ENCODE data around the gene INTS15.

INTS15 gene

DNA sequence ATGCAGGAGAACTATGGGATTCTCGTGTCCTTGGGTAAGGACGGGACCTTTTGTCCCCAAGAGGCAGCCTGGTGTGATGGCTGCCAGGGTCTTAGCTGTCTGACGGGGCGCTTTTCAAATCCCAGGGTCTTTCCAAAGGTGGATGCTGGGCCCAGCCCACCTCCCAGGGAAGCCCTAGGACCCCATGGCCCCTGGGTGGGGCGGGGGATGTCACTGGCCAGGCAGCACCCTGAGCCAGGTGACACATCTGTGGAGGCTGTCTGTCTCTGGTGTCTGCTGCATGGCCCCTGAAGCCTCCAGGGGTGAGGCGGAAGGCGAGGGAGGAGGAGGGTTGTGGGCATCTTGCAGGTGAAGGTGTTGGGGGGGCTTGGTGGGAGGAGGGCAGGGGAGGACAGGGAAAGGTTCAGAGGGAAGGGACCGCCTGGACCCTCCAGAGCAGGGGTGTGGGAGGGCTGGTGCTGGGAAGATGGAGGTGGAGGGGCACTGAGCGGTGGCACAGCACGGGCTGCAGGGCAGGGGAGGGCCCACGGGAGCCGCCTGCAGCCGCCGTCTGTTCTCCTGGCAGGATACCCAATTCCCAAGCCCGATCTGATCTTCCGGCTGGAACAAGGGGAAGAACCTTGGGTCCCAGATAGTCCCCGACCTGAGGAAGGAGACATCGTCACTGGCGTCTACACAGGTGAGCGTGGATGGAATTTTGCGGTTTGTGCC, 54.2 kb downstream of the INTS15 start:
- DNase-seq: no peak

DNA sequence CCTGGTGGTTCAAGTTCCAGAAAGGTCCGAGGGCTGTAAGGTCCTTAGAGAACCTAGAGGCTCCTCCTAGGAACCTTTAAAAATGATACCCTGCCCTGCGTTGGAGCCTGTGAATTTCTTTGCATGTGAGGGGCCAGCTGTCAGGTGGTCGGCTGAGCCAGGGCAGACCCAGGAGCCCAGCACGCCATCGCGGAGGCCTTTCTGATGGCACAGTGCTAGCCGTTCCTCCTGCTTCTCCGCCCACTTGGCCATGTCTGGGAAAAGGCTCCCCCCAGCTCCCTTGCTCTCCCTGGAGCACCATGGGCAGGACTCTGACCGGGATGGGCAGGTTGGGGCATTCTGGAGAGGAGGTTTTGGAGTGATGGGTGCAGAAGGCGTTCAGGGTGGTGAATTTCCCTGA, 54.9 kb downstream of the INTS15 start:
- DNase-seq: no peak

DNA sequence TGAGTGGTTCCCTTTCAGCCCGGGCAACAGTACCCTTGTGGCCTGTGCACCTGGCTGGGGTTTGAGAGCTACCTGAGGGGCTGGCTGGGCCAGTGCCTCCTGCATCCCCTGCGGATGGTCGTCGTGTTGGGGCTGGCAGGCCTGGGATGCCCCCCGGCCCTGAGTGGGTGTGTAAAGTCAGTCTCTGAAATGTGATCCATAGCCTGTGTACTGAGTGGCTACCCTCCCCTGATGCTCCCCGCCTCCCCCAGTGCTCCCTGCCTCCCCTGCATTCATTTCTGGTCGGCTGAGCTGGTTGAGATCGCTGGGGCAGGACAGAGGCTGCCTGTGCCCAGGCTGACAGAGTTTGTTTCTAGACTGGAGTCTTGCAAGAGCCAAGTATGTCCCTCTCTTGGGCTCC, 56.6 kb downstream of the INTS15 start:
- DNase-seq: no peak

DNA sequence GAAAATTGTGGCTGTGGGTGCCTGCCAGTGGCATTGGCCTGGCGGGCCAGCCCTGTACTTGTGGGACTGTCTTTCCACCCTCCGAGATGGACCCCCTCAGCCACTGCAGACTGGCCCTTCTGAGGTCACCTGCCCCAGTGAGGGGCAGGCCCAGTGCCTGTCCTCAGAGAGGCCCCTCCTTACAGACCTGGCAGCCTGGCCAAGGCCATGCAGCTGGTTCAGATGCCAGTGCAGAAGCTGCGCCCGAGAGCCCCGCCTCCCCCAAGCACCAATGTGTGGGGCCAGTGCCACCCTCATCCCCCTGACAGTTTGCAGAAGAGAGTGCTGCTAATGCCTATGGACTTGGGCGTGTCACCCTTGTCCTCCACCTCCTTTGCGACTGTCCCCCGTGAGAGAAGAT, 57.3 kb downstream of the INTS15 start:
- DNase-seq: no peak

DNA sequence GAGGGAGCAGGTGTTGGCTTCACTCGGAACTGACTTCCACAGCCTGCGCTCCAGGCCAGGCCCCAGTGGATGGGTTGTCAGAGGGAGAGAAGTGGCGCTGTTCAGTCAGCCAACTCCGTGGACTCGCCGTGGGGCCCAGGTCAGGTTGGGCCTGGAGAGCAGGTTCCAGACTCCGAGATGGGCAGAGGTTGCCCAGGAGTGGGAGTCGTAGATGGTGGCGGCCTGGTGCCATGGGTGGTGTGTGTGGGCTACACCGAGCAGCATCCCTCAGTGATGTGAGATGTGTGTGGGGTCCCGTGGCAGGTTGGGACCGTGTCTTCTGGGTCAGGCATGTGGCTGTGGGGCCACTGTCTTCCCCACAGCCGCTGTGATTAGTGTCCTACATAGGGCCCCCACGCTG, 57.7 kb downstream of the INTS15 start:
- DNase-seq: no peak

DNA sequence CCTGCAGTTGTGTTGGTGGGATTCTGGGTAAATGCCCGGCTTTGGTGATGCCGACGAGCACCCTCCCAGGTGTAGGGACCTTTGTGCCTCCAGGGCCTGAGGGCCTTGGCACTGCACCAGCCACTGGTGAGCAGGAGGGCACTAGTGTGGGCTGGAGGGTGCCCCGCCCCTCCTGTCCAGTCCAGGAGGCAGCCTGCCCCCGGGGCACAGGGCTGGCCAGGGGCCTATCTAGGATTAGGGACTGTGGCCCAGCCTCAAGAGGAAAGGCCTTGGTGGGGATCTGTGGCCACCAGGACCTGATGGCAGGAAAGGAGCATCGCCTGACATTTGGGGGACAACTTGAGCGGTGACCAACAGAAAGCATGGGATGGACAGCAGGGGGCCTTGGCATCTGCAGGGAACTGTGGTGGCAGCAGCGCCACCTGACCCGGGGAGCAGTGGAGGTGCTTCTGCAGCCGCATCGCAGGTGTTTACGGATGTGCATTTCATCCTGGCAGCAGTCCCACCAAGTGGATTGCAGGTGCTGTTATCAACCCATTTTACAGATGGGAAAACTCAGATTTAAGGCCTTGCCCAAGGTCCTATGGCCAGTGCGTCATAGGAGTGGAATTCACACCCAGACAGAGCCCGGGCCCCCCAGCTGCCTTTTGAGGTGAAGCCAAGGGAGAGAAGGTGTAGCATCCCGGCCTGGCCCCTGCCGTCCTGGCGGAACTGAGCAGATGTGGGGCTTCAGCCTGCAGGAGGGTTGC, 58.4 kb downstream of the INTS15 start:
- DNase-seq: no peak

DNA sequence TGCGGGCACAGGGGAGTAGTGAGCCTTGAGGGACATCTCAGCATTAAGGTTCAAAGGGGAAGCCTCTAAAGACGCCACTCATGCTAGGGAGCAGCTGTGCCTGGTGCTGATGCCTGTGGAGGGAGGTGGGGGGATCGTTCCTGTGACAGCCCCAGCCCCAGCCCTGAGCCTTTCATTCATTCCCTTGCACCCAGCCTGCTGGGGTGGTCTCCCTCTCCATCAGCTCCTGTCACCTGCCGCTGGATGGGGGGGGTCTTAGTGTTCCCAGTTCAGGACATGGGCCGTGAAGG, 58.9 kb downstream of the INTS15 start:
- DNase-seq: no peak

DNA sequence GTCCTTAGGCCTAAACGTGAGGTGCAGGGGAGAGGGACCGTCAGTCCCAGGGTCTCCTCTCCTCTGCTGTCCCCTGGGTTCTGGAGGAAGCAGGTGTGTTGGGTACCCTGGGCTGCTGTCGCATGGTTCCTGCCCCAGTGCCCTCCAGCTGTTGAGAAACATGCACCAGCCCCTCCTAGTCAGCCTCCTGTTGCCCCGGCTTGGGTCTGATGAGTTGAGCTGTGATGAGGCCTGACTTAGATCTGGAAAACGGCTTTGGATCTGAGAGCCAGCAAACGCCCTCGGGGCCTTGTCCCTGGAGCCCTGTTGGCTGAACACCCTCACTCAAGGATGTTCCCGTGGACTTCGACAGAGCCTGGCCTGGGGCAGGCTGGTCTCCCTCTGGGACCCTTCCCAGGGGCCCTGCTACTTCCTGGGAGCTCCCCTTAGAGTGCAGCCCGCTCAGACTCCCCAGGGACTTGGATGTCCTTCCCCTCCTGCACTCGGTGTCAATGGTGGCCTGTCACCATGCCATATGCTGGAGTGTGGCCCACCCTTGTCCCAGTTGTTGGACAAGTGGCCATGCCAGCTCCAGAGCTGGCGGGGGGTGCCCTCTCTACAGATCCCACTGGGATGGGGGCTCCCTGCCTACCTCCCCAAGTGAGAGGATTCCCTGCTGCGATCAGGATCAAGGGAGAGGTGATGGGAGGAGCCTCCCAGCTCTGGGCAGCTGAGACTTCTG, 59.6 kb downstream of the INTS15 start:
- no peak for DNase-seq

DNA sequence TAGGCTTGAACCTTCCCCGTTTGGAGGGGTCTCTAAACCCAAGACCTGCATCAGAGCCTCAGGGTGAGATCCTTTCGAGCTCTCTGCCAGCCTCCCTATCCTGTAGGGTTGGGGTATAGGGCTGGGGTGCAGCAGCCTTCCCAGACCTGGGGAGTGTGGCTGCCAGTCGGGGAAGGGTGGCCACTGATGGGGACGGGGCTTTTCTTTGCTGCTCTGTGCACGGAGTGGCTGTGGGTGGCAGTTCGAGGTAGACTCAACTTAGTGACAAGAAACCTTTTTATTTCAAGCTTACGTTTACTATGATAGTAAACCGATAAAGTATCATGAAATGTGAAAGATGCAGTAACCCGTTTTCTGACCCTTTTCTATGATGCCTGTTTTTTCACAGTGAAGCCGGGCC, 60.3 kb downstream of the INTS15 start:
- DNase-seq: no peak

DNA sequence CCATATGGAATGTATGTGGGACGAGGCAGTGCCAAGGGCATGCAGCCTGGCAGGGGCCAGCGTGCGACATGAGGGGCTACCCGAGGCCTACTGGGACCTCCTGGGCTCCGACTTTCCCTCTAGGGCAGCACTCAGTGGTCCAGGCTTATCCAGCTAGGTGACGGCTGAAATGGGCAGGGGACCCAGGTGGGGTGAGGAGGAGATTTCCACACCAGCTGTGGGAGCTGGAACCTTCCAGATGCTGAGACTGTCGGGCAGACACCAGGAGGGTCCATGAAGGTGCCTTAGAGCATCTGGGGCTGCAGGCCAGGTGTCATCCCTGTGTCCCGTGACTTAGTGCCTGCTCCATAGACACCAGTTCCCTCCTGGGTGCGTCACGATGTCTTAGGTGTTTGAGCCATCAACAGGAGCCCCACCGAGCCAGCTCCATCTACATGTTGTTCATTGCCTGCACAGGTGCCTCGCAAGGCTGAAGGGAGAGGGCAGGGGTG, 60.7 kb downstream of the INTS15 start:
- DNase-seq: no peak

DNA sequence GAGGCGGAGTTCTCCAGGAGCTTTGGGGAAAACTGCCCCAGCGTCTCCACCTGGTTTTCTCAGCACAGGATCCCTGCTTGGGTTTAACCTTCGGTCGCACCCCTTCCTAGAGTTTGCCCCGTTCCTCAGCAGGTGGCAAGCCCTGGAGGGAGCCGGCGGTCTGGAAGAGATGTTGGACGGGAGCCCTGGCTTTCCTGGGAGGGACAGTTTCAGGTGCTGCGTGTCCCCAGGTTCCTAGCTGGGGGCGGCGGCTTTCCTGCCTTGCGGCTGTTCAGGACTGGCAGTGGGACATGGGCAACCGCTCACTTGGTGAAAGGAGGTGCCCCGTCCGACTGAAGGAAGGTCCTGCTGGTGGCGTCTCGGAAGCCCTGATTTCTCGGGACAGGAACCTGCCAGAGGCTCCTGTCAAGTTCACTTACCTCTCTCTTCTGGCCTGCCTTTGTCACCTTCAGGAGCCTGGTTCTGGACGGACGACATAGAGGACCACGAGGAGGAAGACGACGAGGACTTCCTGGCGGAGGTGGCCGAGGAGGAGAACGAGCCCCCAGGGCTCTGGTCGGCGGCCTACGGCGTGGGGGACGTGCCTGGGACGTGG, 62.1 kb downstream of the INTS15 start:
- no peak for DNase-seq

DNA sequence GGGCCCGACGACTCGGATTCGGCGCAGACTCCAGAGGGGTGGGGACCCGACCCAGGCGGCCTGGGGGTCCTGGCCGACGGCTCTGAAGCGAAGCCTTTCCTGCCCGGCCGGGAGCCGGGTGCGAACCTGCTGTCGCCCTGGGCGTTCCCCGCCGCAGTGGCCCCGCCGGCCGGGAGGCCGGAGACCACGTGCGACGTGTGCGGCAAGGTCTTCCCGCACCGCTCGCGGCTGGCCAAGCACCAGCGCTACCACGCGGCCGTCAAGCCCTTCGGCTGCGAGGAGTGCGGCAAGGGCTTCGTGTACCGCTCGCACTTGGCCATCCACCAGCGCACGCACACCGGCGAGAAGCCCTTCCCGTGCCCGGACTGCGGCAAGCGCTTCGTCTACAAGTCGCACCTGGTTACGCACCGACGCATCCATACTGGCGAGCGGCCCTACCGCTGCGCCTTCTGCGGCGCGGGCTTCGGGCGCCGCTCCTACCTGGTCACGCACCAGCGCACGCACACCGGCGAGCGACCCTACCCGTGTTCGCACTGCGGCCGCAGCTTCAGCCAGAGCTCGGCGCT, 62.7 kb downstream of the INTS15 start:
- DNase-seq: no peak

DNA sequence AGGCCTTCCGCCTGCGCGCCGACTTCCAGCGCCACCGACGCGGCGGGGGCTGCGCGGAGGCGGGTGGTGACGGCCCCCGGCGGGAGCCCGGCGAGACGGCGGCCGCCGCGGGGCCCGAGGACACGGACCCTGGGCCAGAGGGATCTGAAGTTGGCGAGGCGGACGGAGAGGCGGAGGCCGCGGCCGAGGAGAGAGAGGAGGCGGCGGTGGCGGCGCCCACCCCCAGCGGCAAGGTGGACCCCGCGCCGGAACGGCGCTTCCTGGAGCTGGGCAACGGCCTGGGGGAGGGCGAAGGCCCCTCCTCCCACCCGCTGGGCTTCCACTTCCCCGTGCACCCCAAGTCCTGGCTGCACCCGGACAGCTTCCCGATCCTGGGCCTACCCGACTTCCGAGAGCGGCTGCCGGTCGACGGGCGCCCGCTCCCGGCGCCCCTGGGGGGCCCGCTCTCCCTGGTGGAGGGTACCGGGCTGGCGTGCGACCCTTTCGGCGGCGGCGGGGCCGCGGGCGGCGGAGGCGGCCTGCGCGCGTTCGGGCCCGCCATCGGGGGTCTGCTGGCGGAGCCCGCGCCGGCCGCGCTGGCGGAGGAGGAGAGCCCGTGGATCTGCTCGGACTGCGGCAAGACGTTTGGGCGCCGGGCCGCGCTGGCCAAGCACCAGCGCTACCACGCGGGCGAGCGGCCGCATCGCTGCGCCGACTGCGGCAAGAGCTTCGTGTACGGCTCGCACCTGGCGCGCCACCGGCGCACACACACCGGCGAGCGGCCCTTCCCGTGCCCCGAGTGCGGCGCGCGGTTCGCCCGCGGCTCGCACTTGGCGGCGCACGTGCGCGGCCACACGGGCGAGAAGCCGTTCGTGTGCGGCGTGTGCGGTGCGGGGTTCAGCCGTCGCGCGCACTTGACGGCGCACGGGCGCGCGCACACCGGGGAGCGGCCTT, 63.5 kb downstream of the INTS15 start:
- no peak for DNase-seq

DNA sequence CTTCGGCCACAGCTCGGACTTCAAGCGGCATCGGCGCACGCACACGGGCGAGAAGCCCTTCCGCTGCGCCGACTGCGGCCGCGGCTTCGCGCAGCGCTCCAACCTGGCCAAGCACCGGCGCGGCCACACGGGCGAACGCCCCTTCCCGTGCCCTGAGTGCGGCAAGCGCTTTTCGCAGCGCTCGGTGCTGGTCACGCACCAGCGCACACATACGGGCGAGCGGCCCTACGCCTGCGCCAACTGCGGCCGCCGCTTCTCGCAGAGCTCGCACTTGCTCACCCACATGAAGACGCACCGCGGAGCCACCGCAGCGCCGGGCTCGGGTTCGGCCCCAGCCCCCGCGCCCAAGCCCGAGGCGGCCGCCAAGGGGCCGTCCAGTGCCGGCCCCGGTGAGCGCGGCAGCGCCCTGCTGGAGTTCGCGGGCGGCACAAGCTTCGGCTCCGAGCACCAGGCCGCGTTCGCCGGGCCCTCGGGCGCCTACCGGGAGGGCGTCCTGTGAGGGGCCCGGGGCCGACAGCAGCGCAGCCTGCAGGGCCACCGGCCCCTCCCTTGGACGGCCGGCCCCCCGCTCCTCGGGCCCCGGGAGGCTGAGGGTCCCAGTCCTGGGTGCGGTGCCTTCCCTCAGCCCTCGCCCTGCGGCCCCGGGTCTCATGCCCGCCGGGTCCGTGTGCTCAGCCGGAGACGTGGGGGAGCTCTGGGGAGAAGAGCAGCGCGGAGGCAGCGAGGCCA, 64.5 kb downstream of the INTS15 start:
- DNase-seq: no peak

DNA sequence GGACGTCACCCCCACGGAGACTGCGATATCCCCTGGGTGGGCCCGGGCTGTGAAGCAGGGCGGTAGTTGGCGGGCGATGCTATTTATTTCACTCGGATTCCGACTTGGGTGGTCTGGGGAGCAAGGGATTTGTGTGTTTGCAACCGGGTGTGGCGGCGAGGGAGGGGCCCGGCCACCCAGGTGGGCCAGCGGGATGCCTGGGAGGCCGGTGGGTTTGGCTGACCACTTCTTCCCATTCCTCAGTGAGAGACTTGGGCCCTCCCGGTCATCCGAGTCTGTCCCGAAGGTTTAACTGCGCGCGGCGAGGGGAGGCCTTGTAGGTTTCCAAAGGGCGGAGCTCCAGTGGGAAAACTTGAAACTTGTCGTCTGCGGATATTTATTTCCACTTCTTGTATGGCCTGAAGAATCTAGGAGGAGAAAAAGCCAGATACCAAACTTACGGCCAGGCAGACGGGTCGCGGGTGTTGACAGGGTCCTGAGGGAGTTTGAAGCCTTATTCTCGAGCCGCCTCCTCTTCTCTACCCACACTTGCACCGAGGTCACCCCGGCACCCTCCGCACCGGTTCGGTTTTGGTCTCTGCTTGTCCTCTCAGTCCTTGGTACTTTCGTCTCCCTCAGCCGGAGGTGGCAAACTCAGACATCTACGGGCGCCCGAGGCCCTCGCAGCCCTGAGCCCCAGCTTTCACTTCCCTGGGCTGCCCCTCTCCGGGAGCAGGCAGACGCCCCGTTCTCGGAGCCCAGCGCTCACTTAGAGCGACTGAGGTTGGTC, 65.2 kb downstream of the INTS15 start:
- DNase-seq: no peak

DNA sequence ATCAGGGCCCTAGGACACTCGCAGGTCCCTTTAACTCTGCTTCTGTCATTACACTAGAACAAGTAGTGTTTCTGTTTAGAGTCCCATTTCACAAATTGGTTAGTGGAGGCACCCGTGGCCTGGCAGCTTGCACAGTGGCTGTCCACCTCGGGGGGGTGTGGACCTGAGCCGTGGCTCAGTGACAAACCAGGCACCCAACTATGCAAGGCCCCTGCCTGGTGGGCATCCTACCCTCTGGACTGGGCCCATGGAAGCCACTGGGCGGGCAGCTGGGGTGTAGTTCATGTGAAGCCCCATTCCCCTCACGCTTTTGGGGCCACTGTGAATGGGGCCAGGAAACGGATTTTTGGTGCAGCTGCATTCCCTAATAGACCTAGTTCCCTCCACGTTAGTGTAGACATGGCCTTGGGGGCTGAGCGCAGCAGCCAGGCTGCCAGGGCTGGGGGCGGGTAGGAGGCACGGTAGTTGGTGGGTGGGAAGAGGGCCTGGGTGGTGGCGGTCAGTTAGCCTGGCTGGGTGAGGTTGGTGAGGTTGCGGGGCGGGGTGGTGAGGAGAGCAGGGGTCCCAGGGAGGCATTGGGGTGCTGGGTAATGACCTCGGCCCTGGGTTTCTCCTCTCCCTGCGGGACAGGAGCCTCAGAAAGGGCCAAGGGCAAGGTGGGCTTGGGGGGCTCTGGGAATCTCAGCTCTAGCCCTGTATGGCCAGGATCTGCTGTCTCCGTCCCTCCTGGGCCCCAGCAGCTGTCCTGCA, 66.0 kb downstream of the INTS15 start:
- no peak for DNase-seq

DNA sequence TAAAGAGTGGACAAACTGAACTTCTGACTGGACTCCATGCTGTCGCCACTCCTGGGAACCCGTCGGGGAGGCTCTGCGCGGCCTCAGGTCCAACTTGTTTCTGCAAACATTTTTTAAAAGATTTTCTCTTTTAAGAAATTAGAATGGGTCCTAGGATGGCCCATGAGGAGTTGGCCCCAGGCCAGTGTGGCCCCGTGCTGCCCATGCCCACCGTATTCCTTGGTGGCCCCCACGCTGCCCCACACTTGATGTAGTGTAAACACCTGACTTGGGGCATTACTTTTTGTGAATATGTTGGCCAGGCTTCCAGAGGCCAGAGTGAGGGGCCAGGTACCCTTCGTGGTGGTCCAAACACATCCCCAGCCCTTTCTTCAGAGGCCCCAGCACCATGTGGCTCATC, 66.6 kb downstream of the INTS15 start:
- DNase-seq: no peak

Data from NCI-H345 (cell line).